Effector memory CD4-positive, alpha-beta T cell (primary cell): ENCODE measurements around the gene NXF1.
A peak's percentile ranks its signal among the peaks of the same experiment; 100 is the strongest.

ENCODE experiments used
- DNase-seq, 3 donors: peaks; one replicate each; pipeline ENCODE4 v3.0.0-alpha.2; 2020
- H3K27ac ChIP-seq: 2 replicates; pipeline ENCODE4 v1.7.0; 2013; ENCODE audit warnings: mild to moderate bottlenecking, low read length, moderate library complexity; ENCODE audit not compliant: insufficient read depth, poor library complexity, severe bottlenecking
- H3K27me3 ChIP-seq: replicated peaks from 2 replicates; pipeline ENCODE4 v1.7.0; 2013; ENCODE audit warnings: mild to moderate bottlenecking, low read length; ENCODE audit not compliant: insufficient read depth, control insufficient read depth, poor library complexity, severe bottlenecking
- H3K36me3 ChIP-seq: 2 replicates; pipeline ENCODE4 v1.7.0; 2013; ENCODE audit warnings: mild to moderate bottlenecking, low read length, moderate library complexity; ENCODE audit not compliant: control insufficient read depth, insufficient read depth
- H3K4me1 ChIP-seq: 2 replicates; pipeline ENCODE4 v1.7.0; 2013; ENCODE audit warnings: low read length, mild to moderate bottlenecking; ENCODE audit not compliant: control insufficient read depth, insufficient read depth, poor library complexity, severe bottlenecking
- H3K4me3 ChIP-seq: 2 replicates; pipeline ENCODE4 v1.7.0; 2013; ENCODE audit warnings: low read length, low read depth, mild to moderate bottlenecking; ENCODE audit not compliant: insufficient read depth, poor library complexity, severe bottlenecking
- H3K9me3 ChIP-seq: 2 replicates; pipeline ENCODE4 v1.7.0; 2013; ENCODE audit warnings: mild to moderate bottlenecking, low read length, moderate library complexity; ENCODE audit not compliant: control insufficient read depth
- total RNA-seq, 3 donors: gene quantifications; one replicate each; lab custom pipeline; 2026; lab: John Stamatoyannopoulos, UW

Gene NXF1
- total RNA-seq, result 275 to 706 (median 558) reads per million in 3 donors

DNA sequence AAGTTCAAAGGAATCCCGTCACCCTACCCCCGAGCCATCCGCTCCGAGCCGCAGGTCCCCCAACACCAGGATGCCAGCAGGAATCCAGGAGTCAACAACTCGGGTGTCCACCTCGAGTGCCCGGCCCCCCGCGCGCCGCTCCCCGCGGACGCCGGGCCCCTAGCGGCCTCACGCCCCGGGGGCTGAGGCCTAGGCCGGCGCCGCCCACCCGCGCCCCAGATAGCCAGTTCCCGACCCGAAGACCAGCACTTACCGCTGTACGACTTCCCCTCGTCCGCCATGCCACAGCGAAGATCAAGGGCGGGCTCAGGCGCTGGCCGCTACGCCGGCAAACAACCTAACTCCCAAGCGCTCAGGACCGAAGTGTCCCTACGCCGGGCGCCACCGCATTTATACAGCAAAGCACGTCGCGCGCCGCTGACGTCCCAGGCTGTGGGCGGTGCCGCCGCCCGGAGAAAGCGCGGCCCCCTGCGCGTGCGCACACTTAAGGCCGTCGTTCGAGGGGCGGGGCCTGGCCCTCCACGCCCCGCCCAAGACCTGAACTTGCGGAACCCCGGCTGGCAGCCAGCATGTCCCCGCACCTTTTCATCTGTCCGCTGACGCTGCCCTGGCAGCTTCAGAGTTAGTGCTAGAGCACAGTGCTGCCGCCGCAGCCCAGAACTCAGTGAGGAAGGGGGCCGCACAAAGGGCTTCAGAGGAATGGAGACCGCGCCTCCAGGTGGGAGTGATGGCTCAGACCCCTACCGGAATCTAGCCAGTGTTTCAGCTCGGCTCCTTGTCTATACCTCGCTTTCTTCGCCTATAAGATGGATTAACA is at the start of gene NXF1:
Gene NXF1, minus strand, starts transcription at position 365 of the 817 bp plus-strand sequence. Its CDS starts 84 bp downstream, at position 281.
- peak; percentile 91 to 96 (median 92) for DNase-seq
- H3K4me1 ChIP-seq, result peaks cover 15% of the 10 kb centered on the region
- peaks cover 33% of the 10 kb centered on the region for H3K36me3 ChIP-seq

DNA sequence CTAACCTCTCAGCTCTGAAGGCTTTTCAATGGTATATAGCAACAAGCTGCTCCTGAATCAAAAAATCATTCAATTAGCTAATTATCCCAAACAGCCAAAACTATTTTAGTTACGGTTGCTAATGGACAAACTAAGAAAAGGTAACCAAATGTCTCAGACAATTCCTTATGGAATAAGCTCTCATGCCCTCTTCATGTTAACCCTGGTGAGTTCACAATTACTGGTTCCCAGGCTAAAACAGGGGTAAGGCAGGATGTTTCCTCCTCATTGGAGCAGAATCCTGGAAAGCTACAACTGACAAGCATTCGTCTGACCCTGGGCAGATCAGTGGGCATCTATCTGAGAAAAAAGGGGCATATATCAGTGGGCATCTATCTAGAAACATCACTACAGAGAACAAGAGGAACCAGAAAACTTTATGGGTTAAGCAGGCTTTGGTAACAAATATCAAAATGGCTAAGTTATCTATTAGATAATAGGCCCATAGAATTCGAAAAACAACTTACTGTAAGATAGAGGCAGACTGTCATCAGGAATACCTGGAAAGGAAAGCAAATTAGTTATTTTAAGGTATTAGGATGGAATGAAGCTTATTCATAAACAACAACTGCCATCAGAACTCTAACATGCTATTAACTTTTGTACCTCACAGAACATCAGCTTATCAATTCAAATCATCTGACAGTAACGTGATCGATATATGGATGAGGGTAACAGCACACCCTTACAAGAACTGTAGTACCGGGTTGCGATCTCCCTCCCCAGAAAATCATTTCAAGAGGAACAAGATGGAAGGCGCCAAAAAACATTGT is 49.0 kb upstream of the NXF1 start:
- no peak for DNase-seq
- Histone ChIP-seq H3K27me3 (no peaks in the 10 kb centered on the region), H3K9me3 (no peaks in the 10 kb centered on the region), H3K36me3 (peaks cover 32% of the 10 kb centered on the region), H3K27ac (peak overlapping the region; percentile 80), H3K4me1 (peaks cover 35% of the 10 kb centered on the region), H3K4me3 (peak overlapping the region; percentile 74)

More for the DNA sequence above, at the start of gene NXF1:
- Histone ChIP-seq H3K27ac (peak within 1 kb of the TSS; percentile 81), H3K4me3 (peak within 1 kb of the TSS; percentile 63), H3K9me3 (no peaks in the 10 kb centered on the region), H3K27me3 (no peaks in the 10 kb centered on the region)

DNA sequence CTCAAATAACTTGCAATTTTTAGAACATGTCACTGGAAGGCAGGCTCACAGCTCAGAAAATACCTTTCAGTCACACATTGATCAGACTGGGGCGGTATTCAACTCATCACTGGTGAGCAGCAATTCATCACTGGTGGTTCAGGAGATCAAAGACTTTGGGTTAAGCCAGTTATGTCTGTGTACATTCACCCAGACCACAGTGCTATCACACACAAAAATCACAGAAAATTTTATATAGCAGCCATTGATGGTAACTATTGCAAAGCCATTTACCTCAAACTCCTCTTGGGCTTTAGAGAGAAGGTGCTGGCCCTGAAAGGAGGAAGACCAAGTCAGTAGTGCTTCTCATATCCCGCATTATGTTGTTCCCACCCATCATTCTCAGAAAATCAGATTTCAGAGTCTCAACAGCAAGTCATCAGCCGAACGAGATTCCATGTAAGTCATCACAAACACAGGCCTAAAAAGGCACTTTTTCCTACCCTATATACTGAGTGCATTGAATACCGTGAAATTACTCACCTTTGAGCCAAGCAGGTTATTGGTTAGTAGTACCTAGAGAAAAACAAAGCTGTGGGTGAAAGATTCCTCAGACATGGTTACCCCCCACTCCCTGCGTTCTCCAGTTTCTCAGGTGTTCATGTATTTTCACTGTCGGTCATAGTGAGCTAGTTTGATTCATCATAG is 48.2 kb upstream of the NXF1 start:
- no peak for DNase-seq
- Histone ChIP-seq H3K4me3 (peak overlapping the region; percentile 74), H3K36me3 (peaks cover 32% of the 10 kb centered on the region), H3K4me1 (peaks cover 35% of the 10 kb centered on the region), H3K27ac (peak overlapping the region; percentile 80), H3K27me3 (no peaks in the 10 kb centered on the region), H3K9me3 (no peaks in the 10 kb centered on the region)

DNA sequence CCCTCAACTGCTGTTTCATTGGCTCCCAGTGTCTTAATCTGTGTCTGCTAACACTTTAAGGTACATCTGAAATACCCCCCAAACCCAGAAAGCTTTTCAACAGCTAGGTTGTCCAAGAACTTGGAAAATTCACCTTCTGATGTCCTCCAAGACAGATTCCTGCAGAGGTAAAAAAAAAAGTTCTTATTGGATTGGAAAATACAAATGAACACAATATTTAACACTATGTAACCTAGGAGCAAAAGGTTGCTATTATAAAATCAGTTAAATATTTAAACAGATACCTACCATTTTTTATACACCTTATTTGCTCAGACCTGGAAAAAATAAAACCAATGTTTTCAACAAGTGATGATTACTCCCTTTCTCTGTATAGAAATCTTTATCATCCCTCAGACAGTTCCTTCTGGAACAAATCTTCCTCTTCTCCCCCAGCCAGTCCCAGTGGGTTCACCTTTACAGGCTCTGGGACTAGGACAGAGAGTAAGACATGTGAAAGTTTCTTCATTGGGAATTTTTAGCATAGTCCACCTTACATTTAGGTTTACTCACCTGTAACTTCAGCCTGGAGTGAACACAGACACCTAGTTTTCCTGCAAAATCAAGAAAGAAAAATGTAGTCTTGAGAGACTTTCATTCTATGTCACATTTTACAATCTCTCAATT is 47.4 kb upstream of the NXF1 start:
- H3K4me3 ChIP-seq, result no peak overlapping the region
- no peaks in the 10 kb centered on the region for H3K27me3 ChIP-seq
- no peaks in the 10 kb centered on the region for H3K9me3 ChIP-seq
- H3K4me1 ChIP-seq, result peaks cover 35% of the 10 kb centered on the region
- DNase-seq, result no peak
- peaks cover 32% of the 10 kb centered on the region for H3K36me3 ChIP-seq
- H3K27ac ChIP-seq, result no peak overlapping the region

- no peak overlapping the region for H3K4me3 ChIP-seq
- peaks cover 32% of the 10 kb centered on the region for H3K36me3 ChIP-seq
- DNase-seq, result no peak
- peaks cover 35% of the 10 kb centered on the region for H3K4me1 ChIP-seq
- H3K9me3 ChIP-seq, result no peaks in the 10 kb centered on the region
- H3K27me3 ChIP-seq, result no peaks in the 10 kb centered on the region
- H3K27ac ChIP-seq, result peak overlapping the region; percentile 14
Measured at GRCh38 chr11:62851807-62852522, 46.7 kb upstream of the NXF1 start.

DNA sequence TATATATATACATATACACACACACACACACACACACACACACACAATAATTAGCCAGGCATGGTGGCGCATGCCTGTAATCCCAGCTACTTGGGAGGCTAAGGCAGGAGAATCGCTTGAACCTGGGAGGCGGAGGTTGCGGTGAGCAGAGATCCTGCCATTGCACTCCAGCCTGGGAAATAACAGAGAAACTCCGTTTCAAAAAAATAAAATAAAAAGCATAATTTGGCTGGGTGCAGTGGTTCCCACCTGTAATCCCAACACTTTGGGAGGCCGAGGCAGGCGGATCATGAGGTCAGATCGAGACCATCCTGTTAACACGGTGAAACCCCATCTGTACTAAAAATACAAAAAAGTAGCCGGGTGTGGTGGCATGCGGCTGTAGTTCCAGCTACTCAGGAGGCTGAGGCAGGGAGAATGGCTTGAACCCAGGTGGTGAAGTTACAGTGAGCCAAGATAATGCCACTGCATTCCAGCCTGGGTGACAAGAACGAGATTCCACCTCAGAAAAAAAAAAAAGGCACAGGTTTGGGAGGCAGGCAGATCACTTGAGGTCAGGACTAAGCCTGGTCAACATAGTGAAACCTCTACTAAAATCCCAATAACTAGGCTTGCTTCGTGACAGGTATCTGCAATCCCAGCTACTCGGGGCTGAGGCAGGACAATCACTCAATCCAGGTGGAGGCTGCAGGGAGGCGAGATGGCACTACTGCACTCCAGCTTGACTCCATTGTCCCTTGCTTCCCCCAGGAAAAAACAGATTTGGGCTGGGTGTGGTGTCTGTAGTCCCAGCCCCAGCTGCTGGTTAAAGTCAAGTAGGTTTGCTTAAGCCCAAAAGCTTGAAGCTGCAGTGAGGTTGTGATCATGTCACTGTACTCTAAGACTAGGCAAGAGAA is 45.9 kb upstream of the NXF1 start:
- Histone ChIP-seq H3K27me3 (no peaks in the 10 kb centered on the region), H3K36me3 (peaks cover 32% of the 10 kb centered on the region), H3K9me3 (no peaks in the 10 kb centered on the region), H3K4me1 (peaks cover 28% of the 10 kb centered on the region), H3K27ac (peak overlapping the region; percentile 14), H3K4me3 (no peak overlapping the region)
- DNase-seq, result no peak

DNA sequence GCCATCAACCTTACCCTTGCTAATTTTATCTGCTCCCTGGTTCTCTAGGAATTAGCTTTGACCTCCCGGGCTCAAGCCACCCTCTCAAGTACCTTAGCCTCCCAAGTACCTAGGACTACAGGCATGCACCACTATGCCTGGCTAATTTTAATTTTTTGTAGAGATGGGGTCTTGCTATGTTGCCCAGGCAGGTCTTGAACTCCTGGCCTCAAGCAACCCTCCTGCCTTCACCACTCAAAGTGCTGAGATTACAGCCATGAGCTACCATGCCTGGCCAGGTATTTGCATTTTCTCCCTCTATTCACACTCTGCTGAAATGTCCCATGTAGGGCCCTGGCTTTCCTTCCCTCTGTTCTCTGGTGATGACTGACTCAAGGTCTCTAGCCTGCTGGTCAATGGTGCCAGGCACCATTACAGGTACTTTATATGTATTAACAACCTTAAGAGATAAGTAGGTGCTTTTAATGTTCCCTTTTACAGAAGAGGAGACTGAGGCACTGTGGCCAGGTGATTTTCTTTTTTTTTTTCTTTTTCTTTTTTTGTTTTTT is 42.6 kb upstream of the NXF1 start:
- no peaks in the 10 kb centered on the region for H3K27me3 ChIP-seq
- peaks cover 8% of the 10 kb centered on the region for H3K4me1 ChIP-seq
- no peaks in the 10 kb centered on the region for H3K9me3 ChIP-seq
- DNase-seq, result no peak
- H3K4me3 ChIP-seq, result no peak overlapping the region
- no peak overlapping the region for H3K27ac ChIP-seq
- H3K36me3 ChIP-seq, result peaks cover 14% of the 10 kb centered on the region

DNA sequence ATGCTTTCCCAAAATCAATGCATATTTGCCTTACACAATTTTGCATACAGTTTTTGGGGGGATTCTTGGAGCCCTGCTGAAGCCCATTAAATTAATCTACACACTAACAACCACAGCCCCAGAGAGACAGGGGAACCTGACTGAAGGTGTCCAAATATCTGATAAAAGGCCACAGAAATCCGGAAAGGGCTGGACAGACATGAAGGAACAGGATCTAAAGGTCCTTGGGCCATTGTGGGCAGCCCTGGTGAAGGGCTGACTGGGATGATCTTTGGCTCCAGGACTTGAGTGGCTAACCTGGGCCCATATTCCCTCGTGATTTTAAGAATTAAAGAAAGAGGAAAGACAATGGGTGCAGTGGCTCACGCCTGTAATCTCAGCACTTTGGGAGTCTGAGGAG is 40.9 kb upstream of the NXF1 start:
- Histone ChIP-seq H3K9me3 (no peaks in the 10 kb centered on the region), H3K4me1 (peaks cover 13% of the 10 kb centered on the region), H3K27me3 (no peaks in the 10 kb centered on the region), H3K4me3 (no peak overlapping the region), H3K36me3 (no peaks in the 10 kb centered on the region), H3K27ac (no peak overlapping the region)
- no peak for DNase-seq
